HG03045 (cell line): ENCODE results near the gene SIGLEC9.
"Not testable (repeated sequence)": the region's sequence is repeated elsewhere in the genome, so short reads cannot be mapped to it uniquely, and the experiment has no call there.

Experiments
- ATAC-seq: cut with Tn5 transposase; IDR thresholded peaks from one replicate; pipeline ENCODE4 v1.9.1; 2021; ENCODE audit warnings: mild to moderate bottlenecking, moderate library complexity; ENCODE audit not compliant: unreplicated experiment

The SIGLEC9 gene

GRCh38 chr19:51142809-51143475, 18.2 kb downstream of the SIGLEC9 start:
- ATAC-seq: not testable (repeated sequence)

GRCh38 chr19:51143486-51143885, 18.8 kb downstream of the SIGLEC9 start:
- ATAC-seq: no peak

GRCh38 chr19:51144482-51145045, 19.9 kb downstream of the SIGLEC9 start:
- no peak for ATAC-seq

- ATAC-seq: no peak
Observed at GRCh38 chr19:51145916-51146493, 21.3 kb downstream of the SIGLEC9 start.

- no peak for ATAC-seq
Observed at GRCh38 chr19:51146751-51147150, 22.0 kb downstream of the SIGLEC9 start.

GRCh38 chr19:51147663-51148062, 23.0 kb downstream of the SIGLEC9 start:
- ATAC-seq: no peak

GRCh38 chr19:51148580-51148979, 23.9 kb downstream of the SIGLEC9 start:
- ATAC-seq: no peak

- ATAC-seq: no peak
Observed at GRCh38 chr19:51150627-51151026, 25.9 kb downstream of the SIGLEC9 start.

GRCh38 chr19:51156710-51157109, 32.0 kb downstream of the SIGLEC9 start:
- no peak for ATAC-seq

- ATAC-seq: no peak
Observed at GRCh38 chr19:51157265-51157664, 32.6 kb downstream of the SIGLEC9 start.

GRCh38 chr19:51158474-51159129, 33.9 kb downstream of the SIGLEC9 start:
- ATAC-seq: no peak

- no peak for ATAC-seq
Observed at GRCh38 chr19:51159656-51160055, 35.0 kb downstream of the SIGLEC9 start.

- ATAC-seq: no peak
Observed at GRCh38 chr19:51161266-51161665, 36.6 kb downstream of the SIGLEC9 start.

- ATAC-seq: no peak
Observed at GRCh38 chr19:51161867-51162496, 37.3 kb downstream of the SIGLEC9 start.

- no peak for ATAC-seq
Observed at GRCh38 chr19:51163257-51163656, 38.6 kb downstream of the SIGLEC9 start.

GRCh38 chr19:51164215-51164614, 39.5 kb downstream of the SIGLEC9 start:
- ATAC-seq: no peak

GRCh38 chr19:51166846-51167490, 42.3 kb downstream of the SIGLEC9 start:
- no peak for ATAC-seq

- no peak for ATAC-seq
Observed at GRCh38 chr19:51168564-51169282, 44.0 kb downstream of the SIGLEC9 start.

GRCh38 chr19:51169283-51169918, 44.7 kb downstream of the SIGLEC9 start:
- not testable (repeated sequence) for ATAC-seq

GRCh38 chr19:51172223-51172622, 47.5 kb downstream of the SIGLEC9 start:
- ATAC-seq: no peak
